ENCODE data around the gene PSENEN.

DNA sequence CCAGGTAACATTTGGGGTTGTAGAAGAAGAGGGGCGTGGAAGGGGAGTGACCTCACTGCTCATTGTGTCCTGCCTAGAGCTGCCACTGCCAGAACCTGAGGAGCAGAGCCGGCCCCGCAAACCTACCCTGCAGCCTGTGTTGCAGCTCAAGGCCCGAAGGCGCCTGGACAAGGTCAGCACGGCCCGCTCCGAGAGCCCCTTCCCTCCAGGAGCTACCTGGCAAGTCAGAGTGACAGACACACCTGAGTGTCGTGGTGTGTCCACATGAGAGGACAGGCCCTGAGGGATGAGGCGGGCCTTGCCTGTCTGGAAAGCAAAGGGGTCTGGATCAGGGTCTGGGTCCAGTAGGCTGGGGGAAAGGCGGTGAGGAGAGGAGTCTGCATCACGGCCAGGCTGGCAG, 20.9 kb upstream of the PSENEN start:
- TF ChIP-seq, protein P1, sequence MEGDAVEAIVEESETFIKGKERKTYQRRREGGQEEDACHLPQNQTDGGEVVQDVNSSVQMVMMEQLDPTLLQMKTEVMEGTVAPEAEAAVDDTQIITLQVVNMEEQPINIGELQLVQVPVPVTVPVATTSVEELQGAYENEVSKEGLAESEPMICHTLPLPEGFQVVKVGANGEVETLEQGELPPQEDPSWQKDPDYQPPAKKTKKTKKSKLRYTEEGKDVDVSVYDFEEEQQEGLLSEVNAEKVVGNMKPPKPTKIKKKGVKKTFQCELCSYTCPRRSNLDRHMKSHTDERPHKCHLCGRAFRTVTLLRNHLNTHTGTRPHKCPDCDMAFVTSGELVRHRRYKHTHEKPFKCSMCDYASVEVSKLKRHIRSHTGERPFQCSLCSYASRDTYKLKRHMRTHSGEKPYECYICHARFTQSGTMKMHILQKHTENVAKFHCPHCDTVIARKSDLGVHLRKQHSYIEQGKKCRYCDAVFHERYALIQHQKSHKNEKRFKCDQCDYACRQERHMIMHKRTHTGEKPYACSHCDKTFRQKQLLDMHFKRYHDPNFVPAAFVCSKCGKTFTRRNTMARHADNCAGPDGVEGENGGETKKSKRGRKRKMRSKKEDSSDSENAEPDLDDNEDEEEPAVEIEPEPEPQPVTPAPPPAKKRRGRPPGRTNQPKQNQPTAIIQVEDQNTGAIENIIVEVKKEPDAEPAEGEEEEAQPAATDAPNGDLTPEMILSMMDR (conservative IDR thresholded peaks at IDR 0.05; ENCODE audit: low read depth in 2 of 2): no peak
- no peak for TF ChIP-seq POLR2AphosphoS5 (IDR thresholded peaks at IDR 0.05; ENCODE audit: low read depth)
- TF ChIP-seq, protein P2, sequence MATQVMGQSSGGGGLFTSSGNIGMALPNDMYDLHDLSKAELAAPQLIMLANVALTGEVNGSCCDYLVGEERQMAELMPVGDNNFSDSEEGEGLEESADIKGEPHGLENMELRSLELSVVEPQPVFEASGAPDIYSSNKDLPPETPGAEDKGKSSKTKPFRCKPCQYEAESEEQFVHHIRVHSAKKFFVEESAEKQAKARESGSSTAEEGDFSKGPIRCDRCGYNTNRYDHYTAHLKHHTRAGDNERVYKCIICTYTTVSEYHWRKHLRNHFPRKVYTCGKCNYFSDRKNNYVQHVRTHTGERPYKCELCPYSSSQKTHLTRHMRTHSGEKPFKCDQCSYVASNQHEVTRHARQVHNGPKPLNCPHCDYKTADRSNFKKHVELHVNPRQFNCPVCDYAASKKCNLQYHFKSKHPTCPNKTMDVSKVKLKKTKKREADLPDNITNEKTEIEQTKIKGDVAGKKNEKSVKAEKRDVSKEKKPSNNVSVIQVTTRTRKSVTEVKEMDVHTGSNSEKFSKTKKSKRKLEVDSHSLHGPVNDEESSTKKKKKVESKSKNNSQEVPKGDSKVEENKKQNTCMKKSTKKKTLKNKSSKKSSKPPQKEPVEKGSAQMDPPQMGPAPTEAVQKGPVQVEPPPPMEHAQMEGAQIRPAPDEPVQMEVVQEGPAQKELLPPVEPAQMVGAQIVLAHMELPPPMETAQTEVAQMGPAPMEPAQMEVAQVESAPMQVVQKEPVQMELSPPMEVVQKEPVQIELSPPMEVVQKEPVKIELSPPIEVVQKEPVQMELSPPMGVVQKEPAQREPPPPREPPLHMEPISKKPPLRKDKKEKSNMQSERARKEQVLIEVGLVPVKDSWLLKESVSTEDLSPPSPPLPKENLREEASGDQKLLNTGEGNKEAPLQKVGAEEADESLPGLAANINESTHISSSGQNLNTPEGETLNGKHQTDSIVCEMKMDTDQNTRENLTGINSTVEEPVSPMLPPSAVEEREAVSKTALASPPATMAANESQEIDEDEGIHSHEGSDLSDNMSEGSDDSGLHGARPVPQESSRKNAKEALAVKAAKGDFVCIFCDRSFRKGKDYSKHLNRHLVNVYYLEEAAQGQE (IDR thresholded peaks at IDR 0.05; ENCODE audit: unreplicated experiment): no peak
- TF ChIP-seq, protein P3, sequence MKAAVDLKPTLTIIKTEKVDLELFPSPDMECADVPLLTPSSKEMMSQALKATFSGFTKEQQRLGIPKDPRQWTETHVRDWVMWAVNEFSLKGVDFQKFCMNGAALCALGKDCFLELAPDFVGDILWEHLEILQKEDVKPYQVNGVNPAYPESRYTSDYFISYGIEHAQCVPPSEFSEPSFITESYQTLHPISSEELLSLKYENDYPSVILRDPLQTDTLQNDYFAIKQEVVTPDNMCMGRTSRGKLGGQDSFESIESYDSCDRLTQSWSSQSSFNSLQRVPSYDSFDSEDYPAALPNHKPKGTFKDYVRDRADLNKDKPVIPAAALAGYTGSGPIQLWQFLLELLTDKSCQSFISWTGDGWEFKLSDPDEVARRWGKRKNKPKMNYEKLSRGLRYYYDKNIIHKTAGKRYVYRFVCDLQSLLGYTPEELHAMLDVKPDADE (IDR thresholded peaks at IDR 0.05): no peak
- TF ChIP-seq EZH2phosphoT487 (IDR thresholded peaks at IDR 0.05; ENCODE audit: unreplicated experiment): no peak
- TF ChIP-seq EZH2 (IDR thresholded peaks at IDR 0.05; ENCODE audit: low read depth, unreplicated experiment): no peak
- no peak for TF ChIP-seq CREB1 (CRISPR knock-in tag; IDR thresholded peaks at IDR 0.05; ENCODE audit: low read depth)

All from GM23338 (cell line).